Sigmoid colon (tissue), 4 donors: ENCODE data around the gene TP73.

Experiments used
- CTCF ChIP-seq, 4 experiments: fragments of 450-650 bp in 3 of 4; fragments of 200-600 bp in 1 of 4; IDR thresholded peaks; one replicate each; pipeline ENCODE4 v1.5.1; 2016 to 2019; ENCODE audit warnings: antibody characterized with exemption in 4 of 4, mild to moderate bottlenecking in 3 of 4, moderate library complexity in 2 of 4
- EP300 ChIP-seq, 4 donors: sonication (generic); formaldehyde crosslinking; IDR thresholded peaks; one replicate each; pipeline ENCODE4 v1.6.1; 2017; ENCODE audit warnings: antibody characterized with exemption in 4 of 4
- POLR2A ChIP-seq, 2 donors: fragments of 450-650 bp; IDR thresholded peaks; one replicate each; pipeline ENCODE4 v1.6.1; 2016; ENCODE audit warnings: antibody characterized with exemption in 2 of 2, mild to moderate bottlenecking in 2 of 2, moderate library complexity in 2 of 2
- POLR2AphosphoS5 ChIP-seq, 4 donors: sonication (generic); formaldehyde crosslinking; IDR thresholded peaks; one replicate each; pipeline ENCODE4 v1.6.1; 2017; ENCODE audit warnings: antibody characterized with exemption in 4 of 4

- TF ChIP-seq CTCF (IDR thresholded peaks at IDR 0.05) (no peak), POLR2A (IDR thresholded peaks at IDR 0.05) (no peak), POLR2AphosphoS5 (IDR thresholded peaks at IDR 0.05) (no peak), EP300 (IDR thresholded peaks at IDR 0.05) (no peak)
These were observed 116.6 kb downstream of the TP73 start for GRCh38 chr1:3768811-3769390.
